Lower leg skin (tissue), 4 donors: ENCODE measurements around the gene MLLT3. TPM values are rescaled to one million over a fixed set of nuclear protein-coding genes. Genes with fewer than 3 reads are reported as not detected.

ENCODE experiments used
- DNase-seq, 2 donors: peaks; one replicate each; pipeline ENCODE4 v3.0.0-alpha.2; 2019; ENCODE audit warnings: low spot score in 2 of 2
- H3K4me3 ChIP-seq: fragments of 200-600 bp; sonication (generic); 2 replicates; pipeline ENCODE4 v1.5.1; 2017; ENCODE audit warnings: mild to moderate bottlenecking, low read depth; ENCODE audit not compliant: poor library complexity, severe bottlenecking
- POLR2A ChIP-seq, 2 donors: fragments of 450-650 bp; IDR thresholded peaks; one replicate each; pipeline ENCODE4 v1.6.1; 2016 to 2017; ENCODE audit warnings: antibody characterized with exemption in 2 of 2, mild to moderate bottlenecking in 1 of 2, moderate library complexity in 1 of 2
- WGBS, 2 donors: methylation state at CpG; one replicate each; pipeline ENCODE4 v1.1.5; 2018; 5-methylcytosine and 5-hydroxymethylcytosine counted together
- intact Hi-C: fragments of 100-400 bp; cut with DNase I; formaldehyde crosslinking; loops from one replicate; pipeline ENCODE4 v1.15.0; 2023; ENCODE audit warnings: low total_unique reads
- total RNA-seq, 4 donors: library from RNA; depleted of rRNA; stranded (reverse); fragments of >200 nt; gene quantifications; one replicate each; pipeline ENCODE4 v1.1.0, GENCODE V29; 2016
- TF ChIP-seq, protein P1 (sequence below), 3 donors: fragments of 450-650 bp; IDR thresholded peaks; one replicate each; pipeline ENCODE4 v1.5.1; 2016; ENCODE audit warnings: antibody characterized with exemption in 3 of 3, mild to moderate bottlenecking in 3 of 3, moderate library complexity in 2 of 3

The MLLT3 gene
- total RNA-seq, 4 donors from 2014 or later = 10.6 to 15.2 (median 12.5) TPM

DNA sequence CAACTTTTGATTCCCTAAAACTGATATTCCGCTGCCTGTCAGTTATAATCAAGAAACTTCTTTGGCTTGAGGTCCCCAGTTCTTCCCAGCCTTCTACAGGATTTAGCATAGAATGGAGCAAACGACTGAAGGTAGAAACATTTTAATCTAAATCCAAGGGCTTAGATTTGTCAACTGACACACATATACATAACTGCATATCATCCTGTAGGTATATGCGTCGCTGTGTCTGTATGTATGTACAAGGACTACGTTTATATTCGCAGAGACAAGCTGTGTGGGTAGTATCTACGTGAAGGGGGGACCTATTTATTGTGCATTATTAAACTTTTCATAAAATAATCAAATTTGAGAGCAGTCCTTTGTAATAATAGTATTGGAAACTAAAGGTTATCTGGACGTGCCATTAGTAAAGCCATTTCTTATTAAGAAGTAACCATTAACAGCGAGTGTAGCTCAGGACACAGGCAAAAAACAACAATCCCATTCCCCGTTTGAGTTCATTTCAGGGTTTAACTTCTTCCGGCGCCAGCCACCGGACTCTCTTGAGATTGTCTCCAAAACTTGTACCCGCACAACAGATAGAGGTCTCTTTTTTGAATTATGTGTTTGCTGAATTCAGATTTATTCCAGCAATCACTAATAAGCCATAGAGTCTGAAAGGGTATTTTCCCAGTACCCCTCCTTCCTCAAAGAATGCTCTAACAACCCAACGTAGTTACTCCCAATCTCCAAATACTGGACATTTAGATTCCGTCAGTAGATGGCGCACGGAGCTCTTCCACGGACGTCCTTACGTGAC, 2.1 kb upstream of the MLLT3 start:
- DNase-seq = peak; percentile 47 to 85
- WGBS, 2 donors = 12 to 17% methylated on average over 21 of the region's 21 CpGs
- intact Hi-C loops = loop anchor here (5.0 to 10.0 kb wide), 3 partner anchors 58 to 320 kb away; partner anchors contain the start of gene FOCAD
- TF ChIP-seq, protein P1, sequence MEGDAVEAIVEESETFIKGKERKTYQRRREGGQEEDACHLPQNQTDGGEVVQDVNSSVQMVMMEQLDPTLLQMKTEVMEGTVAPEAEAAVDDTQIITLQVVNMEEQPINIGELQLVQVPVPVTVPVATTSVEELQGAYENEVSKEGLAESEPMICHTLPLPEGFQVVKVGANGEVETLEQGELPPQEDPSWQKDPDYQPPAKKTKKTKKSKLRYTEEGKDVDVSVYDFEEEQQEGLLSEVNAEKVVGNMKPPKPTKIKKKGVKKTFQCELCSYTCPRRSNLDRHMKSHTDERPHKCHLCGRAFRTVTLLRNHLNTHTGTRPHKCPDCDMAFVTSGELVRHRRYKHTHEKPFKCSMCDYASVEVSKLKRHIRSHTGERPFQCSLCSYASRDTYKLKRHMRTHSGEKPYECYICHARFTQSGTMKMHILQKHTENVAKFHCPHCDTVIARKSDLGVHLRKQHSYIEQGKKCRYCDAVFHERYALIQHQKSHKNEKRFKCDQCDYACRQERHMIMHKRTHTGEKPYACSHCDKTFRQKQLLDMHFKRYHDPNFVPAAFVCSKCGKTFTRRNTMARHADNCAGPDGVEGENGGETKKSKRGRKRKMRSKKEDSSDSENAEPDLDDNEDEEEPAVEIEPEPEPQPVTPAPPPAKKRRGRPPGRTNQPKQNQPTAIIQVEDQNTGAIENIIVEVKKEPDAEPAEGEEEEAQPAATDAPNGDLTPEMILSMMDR (IDR thresholded peaks at IDR 0.05) = no peak
- TF ChIP-seq POLR2A (IDR thresholded peaks at IDR 0.05) = no peak
- H3K4me3 ChIP-seq = no peak overlapping the region

DNA sequence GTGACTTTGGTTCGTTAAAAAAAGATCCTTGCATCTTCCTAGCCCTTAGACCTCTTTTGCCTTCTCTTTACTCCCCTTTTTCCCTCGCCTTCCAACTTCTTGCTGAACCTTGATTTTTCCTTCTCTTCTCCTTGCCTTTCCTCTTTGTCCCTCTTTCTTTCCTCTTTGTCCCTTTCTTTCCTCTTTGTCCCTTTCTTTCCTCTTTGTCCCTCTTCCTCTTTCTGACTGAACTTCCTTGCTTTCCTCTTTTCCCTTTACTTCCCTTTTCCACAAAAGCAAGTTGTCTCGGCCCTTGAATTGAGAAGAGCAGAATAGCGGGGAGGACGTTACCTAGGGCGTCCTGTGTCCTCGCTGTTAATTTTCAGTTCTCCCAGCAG, 1.4 kb upstream of the MLLT3 start:
- intact Hi-C loops = loop anchor here (5.0 to 10.0 kb wide), 3 partner anchors 59 to 321 kb away; partner anchors contain the start of gene FOCAD
- no peak overlapping the region for H3K4me3 ChIP-seq
- no peak for TF ChIP-seq POLR2A (IDR thresholded peaks at IDR 0.05)
- TF ChIP-seq, protein P1 (IDR thresholded peaks at IDR 0.05) = no peak
- whole genome bisulfite sequencing, 2 donors = 9 to 10% methylated on average over 7 of the region's 7 CpGs
- no peak for DNase-seq

DNA sequence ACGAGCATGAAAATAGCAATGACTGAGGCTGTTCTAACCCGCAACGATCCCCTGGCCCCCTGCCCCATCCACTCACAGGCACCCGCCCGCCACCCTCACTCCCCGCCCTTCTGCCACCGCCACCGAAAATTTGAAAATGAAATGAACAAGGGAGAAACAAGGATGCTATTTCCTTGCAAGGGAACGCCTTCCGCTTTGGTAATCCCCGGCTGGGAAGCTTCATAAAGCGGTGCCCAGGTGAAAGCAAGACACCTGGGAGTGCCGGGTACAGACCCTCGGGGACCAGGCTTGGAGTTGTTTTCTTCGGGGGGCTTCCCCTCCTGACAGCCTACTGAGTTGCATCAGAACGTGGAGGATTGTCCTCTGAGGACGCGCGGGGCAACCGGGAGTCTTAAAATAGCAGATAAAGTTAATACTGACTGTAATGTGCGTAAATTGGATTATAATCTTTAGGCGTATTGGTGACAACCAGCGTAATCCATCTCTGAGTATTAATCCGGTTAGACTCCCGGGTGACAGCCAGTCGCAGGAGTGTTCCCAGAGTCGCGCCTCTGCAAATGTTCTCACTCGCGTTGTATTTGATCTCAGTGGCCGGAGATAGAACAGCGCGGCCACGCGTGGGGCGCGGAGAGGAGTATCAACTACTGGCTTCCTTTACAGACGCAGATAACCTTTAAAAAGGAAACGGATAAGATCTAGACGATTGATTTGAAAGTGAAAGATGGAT, 885 bp upstream of the MLLT3 start:
- intact Hi-C loops = loop anchor here (5.0 to 10.0 kb wide), 3 partner anchors 59 to 322 kb away; partner anchors contain the start of gene FOCAD
- peak; percentile 19 to 87 for DNase-seq
- WGBS, 2 donors = 0 to 1% methylated on average over 40 of the region's 40 CpGs
- peak overlapping the region; percentile 61 for H3K4me3 ChIP-seq
- no peak for TF ChIP-seq POLR2A (IDR thresholded peaks at IDR 0.05)
- TF ChIP-seq, protein P1 (IDR thresholded peaks at IDR 0.05) = no peak

DNA sequence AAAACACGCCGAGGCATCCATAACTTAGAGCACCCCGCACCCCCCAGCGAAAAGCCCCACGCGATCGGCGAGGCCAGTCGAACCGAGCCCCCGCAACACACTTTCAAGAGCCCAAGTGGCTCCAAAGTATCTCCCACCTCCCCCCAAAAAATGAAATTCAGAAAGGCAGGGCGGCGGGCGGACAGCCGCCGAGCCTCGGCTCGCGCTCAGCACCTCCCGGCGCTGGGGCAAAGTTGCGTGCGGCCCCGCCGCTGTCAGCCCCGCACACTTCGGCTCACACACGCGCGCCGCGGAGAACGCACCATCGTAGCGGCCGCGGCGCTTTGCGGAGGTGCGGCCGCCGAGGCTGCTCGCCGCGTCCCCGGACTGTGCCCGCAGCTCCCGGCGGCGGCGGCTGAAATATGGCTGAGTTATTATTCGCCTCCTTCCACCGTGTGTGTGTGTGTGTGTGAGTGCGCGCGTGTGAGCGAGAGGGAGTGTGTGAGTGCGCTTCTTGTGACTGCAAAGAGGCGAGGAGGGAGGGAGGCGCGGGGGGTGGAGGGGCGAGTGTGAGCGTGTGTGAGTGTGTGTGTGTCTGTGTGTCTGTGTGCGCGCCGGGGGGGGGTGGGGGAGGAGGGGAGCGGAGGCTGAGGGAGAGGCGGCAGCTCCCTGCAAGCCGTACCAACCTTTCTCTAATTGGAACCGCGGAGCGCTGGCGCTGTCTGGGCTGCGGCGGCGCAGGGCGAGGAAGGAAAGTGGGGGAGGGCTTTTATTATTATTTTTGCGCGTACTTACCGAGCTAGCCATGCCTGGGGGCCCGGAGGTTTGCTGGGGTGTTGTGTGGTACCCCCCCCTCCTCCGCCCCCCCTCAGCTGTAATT, 599 bp downstream of the MLLT3 start:
- DNase-seq = peak; percentile 65 to 92
- peak overlapping the region; percentile 61 for H3K4me3 ChIP-seq
- TF ChIP-seq, protein P1 (IDR thresholded peaks at IDR 0.05) = no peak
- no peak for TF ChIP-seq POLR2A (IDR thresholded peaks at IDR 0.05)
- 1% methylated on average over 54 to 55 of the region's 82 CpGs for WGBS, 2 donors
- intact Hi-C loops = loop anchor here (5.0 to 10.0 kb wide), 3 partner anchors 61 to 323 kb away; partner anchors contain the start of gene FOCAD
